HTR-8/SVneo (cell line): ENCODE results near the gene B3GAT3.
"Not testable (repeated sequence)": the region's sequence is repeated elsewhere in the genome, so short reads cannot be mapped to it uniquely, and the experiment has no call there.

Source experiments
- DNase-seq: peaks from one replicate; pipeline ENCODE4 v3.0.0; 2011; ENCODE audit warnings: low spot score, mixed read lengths; ENCODE audit not compliant: insufficient read length
- FAIRE-seq: peaks from 2 replicates; lab custom pipeline; 2011; peaks lifted over from hg19 to GRCh38; lab: Jason Lieb, UNC

The B3GAT3 gene

DNA sequence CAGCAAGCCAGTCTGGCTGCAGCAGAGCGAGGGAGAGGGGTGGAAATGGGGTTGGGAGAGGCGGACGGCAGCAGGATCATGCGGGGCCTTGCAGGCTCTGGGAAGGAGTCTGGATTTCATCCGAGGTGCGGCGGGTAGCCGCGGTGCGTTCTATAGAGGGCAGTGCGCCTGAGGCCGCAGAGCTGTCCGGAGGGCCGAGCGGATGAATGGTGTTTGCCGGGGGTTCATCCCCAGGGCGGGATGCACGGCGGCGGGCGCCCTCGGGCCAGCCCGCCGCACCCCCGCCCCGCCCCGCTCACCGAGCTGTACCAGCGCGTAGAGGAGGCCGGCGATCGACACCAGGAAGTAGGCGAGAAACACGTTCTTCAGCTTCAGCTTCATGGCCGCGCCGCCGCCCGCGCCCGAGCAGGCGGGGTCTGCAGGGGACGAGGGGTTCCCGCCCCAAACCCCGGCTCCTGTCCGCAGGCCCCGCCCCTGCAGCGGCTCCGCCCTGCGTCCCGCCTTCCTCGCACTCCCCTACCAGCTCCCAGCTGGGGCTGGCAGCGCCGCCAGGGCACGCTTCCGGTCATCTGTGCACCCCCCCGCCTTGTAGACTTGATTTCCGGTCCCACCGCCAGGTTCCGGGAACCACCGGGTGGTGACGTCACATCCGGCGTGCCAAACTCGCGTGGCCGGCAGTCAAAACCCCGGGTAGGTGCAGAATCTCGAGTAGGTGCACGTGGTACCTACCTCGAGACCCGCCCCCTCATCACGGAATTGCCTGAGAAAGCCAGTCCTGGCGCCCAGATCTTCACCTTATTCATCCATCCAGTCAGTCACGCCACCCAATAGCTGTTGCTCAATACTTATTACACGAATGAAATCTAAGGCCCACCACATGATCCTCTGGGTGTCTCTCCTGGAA, at the start of gene B3GAT3:
TSS of gene B3GAT3 (minus strand) at position 420 of the 904 bp plus-strand sequence. CDS start at position 381, 39 bp downstream.
- FAIRE-seq (peak; percentile 58), DNase-seq (peak; percentile 99)

DNA sequence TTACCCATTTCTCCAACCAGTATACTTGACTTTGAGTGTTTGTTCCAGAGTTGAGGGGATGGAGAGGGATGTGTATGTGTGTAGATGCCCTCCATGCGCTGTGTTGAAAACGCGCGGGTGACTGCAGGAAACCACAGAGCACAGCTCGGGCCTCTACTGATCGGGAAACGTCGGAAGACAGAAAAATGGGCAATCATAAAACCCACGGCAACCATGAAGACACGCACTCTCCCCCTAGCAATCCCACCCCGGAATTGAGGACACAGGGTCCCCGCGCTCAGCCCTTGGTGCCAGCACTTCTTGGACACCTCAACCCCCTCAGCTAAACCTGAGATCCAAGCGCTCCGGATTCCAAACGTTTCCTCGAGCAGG, 49.4 kb upstream of the B3GAT3 start:
- DNase-seq (no peak), FAIRE-seq (no peak)

DNA sequence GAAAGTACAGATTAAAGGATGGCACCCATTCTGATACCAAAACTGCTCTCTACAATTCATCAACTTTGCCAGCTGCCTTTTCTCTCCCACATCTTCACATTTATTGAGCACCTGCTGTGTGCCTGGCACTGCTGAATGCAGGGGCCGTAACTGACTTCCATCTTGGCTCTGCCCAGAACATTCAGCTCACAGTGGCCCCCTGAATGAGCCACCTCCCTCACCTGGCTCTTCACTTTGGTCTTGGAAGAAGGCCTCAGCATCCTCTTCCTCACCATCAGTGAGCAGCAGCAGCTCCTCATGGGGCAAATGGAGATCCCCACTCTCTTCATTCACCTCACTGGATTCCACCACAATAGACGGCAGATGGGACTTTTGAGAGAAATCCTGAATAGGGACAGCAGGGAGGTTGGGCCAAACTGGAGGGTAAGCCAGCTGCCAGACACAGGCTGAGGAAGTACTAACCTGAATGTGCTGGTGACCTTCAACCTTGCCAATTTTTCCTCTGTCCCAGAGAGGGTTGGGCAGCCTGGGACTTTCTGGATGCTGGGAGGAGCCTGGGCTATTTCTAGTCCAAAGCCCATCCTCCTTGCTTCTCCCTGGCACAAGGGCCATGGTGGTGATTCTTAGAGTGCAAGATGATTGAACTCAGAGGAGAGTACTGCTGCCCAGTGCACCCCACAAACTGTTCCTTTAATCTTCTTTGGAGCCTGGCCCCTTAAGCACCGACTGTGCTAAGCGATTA, 47.8 kb upstream of the B3GAT3 start:
- FAIRE-seq (no peak), DNase-seq (no peak)

DNA sequence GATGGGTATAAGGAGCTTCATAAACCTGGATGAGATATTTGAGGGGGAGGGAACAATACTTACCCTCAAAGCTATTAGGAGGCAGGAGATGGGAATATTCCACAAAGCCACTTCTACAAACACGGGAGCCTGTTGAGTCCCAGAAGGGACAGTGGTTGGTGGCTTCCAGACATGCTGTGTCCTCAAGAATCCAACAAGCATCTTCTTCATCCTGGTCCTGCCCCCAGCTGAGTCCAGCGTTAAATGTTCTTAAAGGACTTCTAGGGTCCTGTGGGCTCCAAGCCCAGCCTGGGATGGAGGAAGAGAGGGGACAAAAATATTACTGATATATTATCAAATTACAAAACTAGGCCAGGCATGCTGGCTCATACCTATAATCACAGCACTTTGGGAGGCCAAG, 45.7 kb upstream of the B3GAT3 start:
- no peak for DNase-seq
- no peak for FAIRE-seq

- DNase-seq: no peak
Measured at GRCh38 chr11:62666259-62666926, 44.6 kb upstream of the B3GAT3 start.

GRCh38 chr11:62665599-62666258, 43.9 kb upstream of the B3GAT3 start:
- FAIRE-seq (no peak), DNase-seq (peak; percentile 32)

More at GRCh38 chr11:62666259-62666926, 44.6 kb upstream of the B3GAT3 start:
- FAIRE-seq: no peak

DNA sequence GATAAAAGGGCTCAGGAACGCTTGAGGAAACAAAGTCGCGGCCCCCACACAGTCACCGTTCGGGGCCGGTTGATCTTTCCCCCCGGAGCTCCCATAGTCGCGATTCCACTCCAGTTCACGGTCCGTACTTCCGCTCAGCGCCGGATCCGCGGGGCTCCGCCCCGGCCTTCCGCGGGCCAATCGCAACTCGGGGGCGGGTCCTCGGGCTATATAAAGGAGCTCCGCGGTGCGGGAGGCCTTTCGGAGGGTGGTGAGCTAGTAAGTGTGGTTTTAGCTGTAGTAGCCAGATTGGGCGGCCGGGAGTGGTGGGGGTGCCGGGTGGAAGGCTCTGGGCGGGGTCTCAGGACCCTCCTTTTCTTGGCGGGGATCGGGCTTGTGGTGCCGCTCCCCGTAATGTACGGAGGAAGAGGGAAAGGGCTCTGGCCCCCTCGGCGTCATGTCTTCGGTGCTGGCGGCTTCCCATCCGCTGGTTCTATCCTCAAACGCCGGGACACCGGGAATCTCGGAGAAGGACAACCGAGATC, 43.4 kb upstream of the B3GAT3 start, which contains the start of the genes C11orf98 and CSKMT:
TSS of gene C11orf98 (minus strand) at position 136 of the 524 bp plus-strand sequence. CDS start at position 95, 41 bp downstream.
TSS of gene CSKMT (plus strand) at position 238 of the 524 bp plus-strand sequence. CDS start 568 bp downstream, outside the sequence.
- FAIRE-seq (no peak), DNase-seq (peak; percentile 91)

DNA sequence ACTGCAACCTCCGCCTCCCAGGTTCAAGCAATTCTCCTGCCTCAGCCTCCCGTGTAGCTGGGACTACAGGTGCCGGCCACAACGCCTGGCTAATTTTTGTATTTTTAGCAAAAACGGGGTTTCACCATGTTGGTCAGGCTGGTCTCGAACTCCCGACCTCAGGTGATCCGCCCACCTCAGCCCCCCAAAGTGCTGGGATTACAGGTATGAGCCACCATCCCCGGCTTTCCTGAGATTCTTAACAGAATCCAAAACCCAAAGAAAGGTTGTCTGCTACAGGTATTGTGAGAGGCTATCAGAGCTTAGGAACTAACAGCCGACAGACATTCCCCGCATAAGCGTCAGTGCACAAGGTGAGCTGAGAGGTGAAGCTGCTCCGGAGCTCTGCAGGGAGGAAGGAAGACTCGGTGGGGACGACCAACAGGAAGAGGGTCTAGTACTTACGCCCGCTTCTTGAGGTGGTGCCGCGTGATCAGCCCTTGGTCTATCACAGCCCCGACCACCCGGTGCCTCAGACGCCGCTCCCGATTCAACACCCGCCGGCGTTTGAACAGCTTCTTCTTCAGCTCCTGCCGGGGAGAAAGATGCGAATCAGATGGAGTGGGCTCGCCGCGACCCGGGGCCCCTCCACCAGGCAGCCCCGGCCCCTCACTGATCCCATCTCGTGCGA, 42.8 kb upstream of the B3GAT3 start:
- no peak for FAIRE-seq
- DNase-seq: peak; percentile 56

GRCh38 chr11:62656796-62657429, 35.1 kb upstream of the B3GAT3 start:
- DNase-seq: no peak
- FAIRE-seq: no peak

GRCh38 chr11:62654297-62654696, 32.5 kb upstream of the B3GAT3 start:
- no peak for FAIRE-seq
- no peak for DNase-seq

DNA sequence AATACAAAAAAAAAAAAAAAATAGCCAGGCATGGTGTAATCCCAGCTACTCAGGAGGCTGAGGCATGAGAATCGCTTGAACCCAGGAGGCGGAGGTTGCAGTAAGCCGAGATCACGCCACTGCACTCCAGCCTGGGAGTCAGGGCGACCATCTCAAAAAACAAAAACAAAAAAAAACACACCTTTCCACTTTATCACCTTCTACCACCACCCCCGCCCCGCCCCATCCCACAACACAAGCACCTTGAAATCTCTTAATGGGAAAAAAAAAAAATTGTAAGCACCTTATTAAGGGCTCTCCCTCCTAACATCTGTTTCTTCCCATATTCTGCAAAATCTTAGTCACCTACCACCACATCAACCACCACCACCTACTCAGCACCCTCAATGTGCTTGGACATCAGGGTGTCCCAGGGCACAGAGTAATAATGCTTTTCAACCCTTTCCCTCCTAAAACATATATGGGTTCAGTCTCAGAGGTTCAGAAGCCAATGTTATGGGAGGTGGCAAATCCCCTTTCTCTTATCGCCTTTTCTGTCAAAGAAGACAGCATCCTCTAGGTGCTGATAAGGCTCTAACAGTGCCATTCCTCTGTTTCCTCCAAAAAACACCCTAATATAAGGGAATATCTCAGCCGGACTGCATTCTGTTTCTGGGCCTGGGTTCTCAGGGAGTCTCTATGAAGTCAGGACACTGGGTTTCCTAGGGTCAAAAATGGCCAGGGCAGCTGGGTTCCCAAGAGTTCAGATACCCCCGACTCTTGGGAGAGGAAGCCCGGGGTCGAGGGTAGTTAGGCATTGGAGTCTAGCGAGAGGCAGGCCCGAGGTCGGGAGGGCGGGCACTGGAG, 30.6 kb upstream of the B3GAT3 start:
- FAIRE-seq: no peak
- DNase-seq: no peak

- FAIRE-seq, DNase-seq: not testable (repeated sequence)
Measured at GRCh38 chr11:62650283-62650682, 28.5 kb upstream of the B3GAT3 start.

GRCh38 chr11:62649486-62649885, 27.7 kb upstream of the B3GAT3 start:
- no peak for FAIRE-seq

DNA sequence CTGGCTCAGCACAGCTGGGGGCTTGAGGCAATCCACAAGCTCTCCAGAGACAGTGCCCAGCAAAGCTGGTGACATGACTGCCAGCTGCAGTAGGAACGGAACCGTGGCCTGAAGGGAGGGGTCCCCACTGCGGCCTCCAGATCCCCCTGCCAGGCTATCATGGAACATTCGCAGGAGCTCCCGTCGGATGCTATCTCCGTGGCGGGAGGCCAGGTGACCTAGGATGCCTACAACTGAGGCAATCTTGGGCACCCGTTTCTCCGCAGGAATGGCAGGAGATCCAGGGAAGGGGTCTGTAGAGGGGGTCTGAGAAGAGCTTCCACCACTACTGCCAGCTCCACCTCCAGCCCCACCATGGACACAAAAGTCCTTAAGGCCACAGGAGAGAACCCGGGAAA, 27.2 kb upstream of the B3GAT3 start:
- FAIRE-seq (no peak), DNase-seq (no peak)

More at GRCh38 chr11:62649486-62649885, 27.7 kb upstream of the B3GAT3 start:
- no peak for DNase-seq

DNA sequence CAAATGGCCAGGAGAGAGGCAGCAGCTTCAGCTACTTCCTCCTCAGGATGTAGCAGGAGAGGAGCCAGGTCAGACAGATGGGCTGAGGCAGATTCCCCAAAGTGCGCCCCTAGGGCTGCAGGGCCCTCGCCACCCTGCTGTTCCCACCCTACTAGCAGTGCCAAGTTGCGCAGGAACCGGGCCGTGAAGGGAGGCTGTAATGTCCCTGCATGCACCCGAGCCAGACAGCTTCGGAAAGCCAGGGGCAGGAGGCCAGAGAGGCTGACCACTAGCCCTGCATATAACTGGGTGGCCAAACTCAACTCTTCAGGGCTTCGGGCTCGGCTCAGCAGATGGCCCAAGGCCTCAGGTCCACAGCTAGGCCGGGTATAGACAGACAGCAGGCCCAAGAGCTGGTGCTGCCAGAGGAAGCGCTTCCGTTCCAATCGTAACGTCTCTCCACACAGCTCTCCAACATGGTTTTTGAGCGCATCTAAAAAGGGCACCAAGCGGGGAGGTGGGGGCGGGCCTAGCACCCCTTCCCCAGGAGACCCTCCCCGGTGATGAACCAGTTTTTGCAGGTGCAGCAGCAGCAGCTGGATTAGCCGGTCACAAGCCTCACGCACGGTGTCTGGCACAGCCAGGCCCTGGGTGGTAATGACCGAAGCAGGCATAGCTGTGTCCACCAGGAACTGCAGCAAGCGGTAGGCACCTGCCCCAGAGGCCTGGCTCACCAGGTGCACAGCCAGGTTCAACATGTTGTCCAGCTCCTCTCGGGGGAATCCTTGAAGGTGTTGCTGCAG, 26.6 kb upstream of the B3GAT3 start:
- DNase-seq: no peak
- FAIRE-seq: no peak

DNA sequence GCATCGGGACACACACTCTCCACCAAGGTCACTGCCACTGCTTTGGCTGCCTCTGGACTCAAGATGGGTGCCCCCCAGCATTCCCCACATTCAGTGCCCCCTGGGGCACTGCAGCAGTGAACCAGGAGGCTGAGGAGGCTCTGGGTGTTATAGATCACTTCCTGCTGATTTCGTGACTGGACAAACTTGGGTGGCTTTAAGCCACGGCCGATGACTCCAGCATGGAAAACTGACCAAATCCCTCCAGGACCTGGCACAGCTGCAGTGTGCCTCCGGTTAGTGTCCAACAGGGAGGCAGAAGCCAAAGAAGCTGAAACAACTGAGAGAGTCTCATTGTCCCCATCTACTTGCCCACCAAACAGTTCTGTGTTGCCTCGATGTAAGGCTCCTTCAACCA, 25.8 kb upstream of the B3GAT3 start:
- no peak for DNase-seq
- no peak for FAIRE-seq
